Lung (tissue), 12 donors: Measurements from ENCODE around the gene CACNG1. TPM values are rescaled to one million over a fixed set of nuclear protein-coding genes. Genes with fewer than 3 reads are reported as not detected.

Source experiments
- ATAC-seq: fragments of 200-7000 bp; cut with Tn5 transposase; one replicate; pipeline ENCODE4 v1.9.1; 2020; ENCODE audit warnings: moderate number of reproducible peaks; ENCODE audit not compliant: insufficient read depth, low FRiP score
- DNase-seq, 3 donors: peaks; one replicate each; pipeline ENCODE4 v3.0.0-alpha.2; 2013 to 2017
- H3K27ac ChIP-seq, 2 donors: one replicate each; pipeline ENCODE4 v1.5.1; 2013; ENCODE audit warnings: mild to moderate bottlenecking in 2 of 2, moderate library complexity in 2 of 2, control low read depth in 1 of 2, inconsistent platforms in 1 of 2, low read depth in 1 of 2, low read length in 1 of 2
- H3K27me3 ChIP-seq, 3 donors: one replicate each; pipeline ENCODE4 v1.5.1; 2013; ENCODE audit warnings: low read length in 2 of 3; ENCODE audit not compliant: control insufficient read depth in 3 of 3, insufficient read depth in 3 of 3
- H3K36me3 ChIP-seq, 4 donors: one replicate each; pipeline ENCODE4 v1.5.1; 2013; ENCODE audit warnings: low read length in 4 of 4, mild to moderate bottlenecking in 1 of 4, moderate library complexity in 1 of 4; ENCODE audit not compliant: control insufficient read depth in 4 of 4, insufficient read depth in 4 of 4
- H3K4me1 ChIP-seq, 5 donors: one replicate each; pipeline ENCODE4 v1.5.1; 2013; ENCODE audit warnings: low read length in 5 of 5, mild to moderate bottlenecking in 2 of 5, moderate library complexity in 1 of 5; ENCODE audit not compliant: control insufficient read depth in 5 of 5, insufficient read depth in 5 of 5
- H3K4me3 ChIP-seq: one replicate; pipeline ENCODE4 v1.5.1; 2013; ENCODE audit warnings: mild to moderate bottlenecking, control low read depth, moderate library complexity
- H3K9ac ChIP-seq, 2 donors: one replicate each; pipeline ENCODE4 v1.5.1; 2013; ENCODE audit warnings: low read length in 2 of 2, control low read depth in 1 of 2; ENCODE audit not compliant: insufficient read depth in 1 of 2
- H3K9me3 ChIP-seq, 4 donors: one replicate each; pipeline ENCODE4 v1.5.1; 2013; ENCODE audit warnings: low read length in 3 of 4, mild to moderate bottlenecking in 1 of 4, moderate library complexity in 1 of 4; ENCODE audit not compliant: control insufficient read depth in 4 of 4, insufficient read depth in 3 of 4
- CTCF ChIP-seq: IDR thresholded peaks from 2 replicates; pipeline ENCODE4 v1.5.1; 2012; ENCODE audit warnings: mild to moderate bottlenecking; ENCODE audit errors: control extremely low read depth, extremely low read depth
- WGBS, 2 donors: extraction: QIAGEN DNeasy Blood & Tissue Kit; methylation state at CpG; one replicate each; pipeline ENCODE4 v1.1.7; 2013; 5-methylcytosine and 5-hydroxymethylcytosine counted together
- polyA plus RNA-seq, 2 donors: library from polyadenylated mRNA; stranded (reverse); fragments of 200-250 nt; gene quantifications; one replicate each; pipeline ENCODE4 v1.2.1, GENCODE V29; 2013
- total RNA-seq, 2 donors: library from RNA; depleted of rRNA in 1 of 2; stranded (reverse); fragments of >200 nt in 1 of 2; gene quantifications; one replicate each; pipeline ENCODE4 v1.2.1, GENCODE V29; 2014 to 2021
- donor health status: control.
- donor health status: control.
- donor health status: Bipolar disorder and iron deficiency.
- donor health status: healthy.
- donor health status: DM: yes; HTN: yes; CAD: no.

Gene CACNG1
- total and polyA plus RNA-seq, 4 donors = 0.05 to 0.08 TPM; not detected in 2

GRCh38 chr17:67078292-67078691 is 33.9 kb downstream of the CACNG1 start:
- DNase-seq (no peak), ATAC-seq (no peak)
- Histone ChIP-seq H3K27me3 (no peaks in the 10 kb centered on the region), H3K9me3 (no peaks in the 10 kb centered on the region), H3K4me1 (peaks cover 0 to 8% (median 0%) of the 10 kb centered on the region in 5 donors), H3K4me3 (no peak overlapping the region), H3K36me3 (peaks cover 3 to 8% (median 5%) of the 10 kb centered on the region in 4 donors), H3K27ac (no peak overlapping the region), H3K9ac (no peak overlapping the region)
- WGBS, 2 donors = 95 to 98% methylated on average over 11 of the region's 11 CpGs
- TF ChIP-seq CTCF = no peak

GRCh38 chr17:67079491-67079890 is 35.1 kb downstream of the CACNG1 start:
- peaks cover 4 to 8% (median 7%) of the 10 kb centered on the region in 4 donors for H3K36me3 ChIP-seq

GRCh38 chr17:67080804-67081203 is 36.5 kb downstream of the CACNG1 start:
- peaks cover 4 to 9% (median 8%) of the 10 kb centered on the region in 4 donors for H3K36me3 ChIP-seq
- no peak overlapping the region for H3K27ac ChIP-seq
- no peaks in the 10 kb centered on the region for H3K9me3 ChIP-seq
- peaks cover 0 to 8% (median 0%) of the 10 kb centered on the region in 5 donors for H3K4me1 ChIP-seq
- no peak for ATAC-seq
- WGBS, 2 donors = 86 to 89% methylated on average over 2 of the region's 2 CpGs
- H3K9ac ChIP-seq = no peak overlapping the region
- H3K4me3 ChIP-seq = no peak overlapping the region
- TF ChIP-seq CTCF = no peak
- no peak for DNase-seq
- no peaks in the 10 kb centered on the region for H3K27me3 ChIP-seq

More at GRCh38 chr17:67079491-67079890, 35.1 kb downstream of the CACNG1 start:
- Histone ChIP-seq H3K27me3 (no peaks in the 10 kb centered on the region), H3K27ac (no peak overlapping the region), H3K9me3 (no peaks in the 10 kb centered on the region), H3K4me3 (no peak overlapping the region), H3K4me1 (peaks cover 0 to 8% (median 0%) of the 10 kb centered on the region in 5 donors), H3K9ac (no peak overlapping the region)
- DNase-seq = no peak
- 93 to 96% methylated on average over 2 of the region's 2 CpGs for WGBS, 2 donors
- TF ChIP-seq CTCF = no peak
- ATAC-seq = no peak

- Histone ChIP-seq H3K27me3 (no peaks in the 10 kb centered on the region), H3K4me3 (no peak overlapping the region), H3K36me3 (peaks cover 4 to 14% (median 12%) of the 10 kb centered on the region in 4 donors), H3K9ac (no peak overlapping the region), H3K27ac (no peak overlapping the region), H3K9me3 (no peaks in the 10 kb centered on the region), H3K4me1 (peaks cover 0 to 8% (median 0%) of the 10 kb centered on the region in 5 donors)
- WGBS, 2 donors = 57 to 73% methylated on average over 1 of the region's 1 CpG
- DNase-seq = no peak
- TF ChIP-seq CTCF = no peak
- no peak for ATAC-seq
These were observed 37.8 kb downstream of the CACNG1 start for GRCh38 chr17:67082107-67082506.
